PC-3 (cell line): ENCODE results near the gene GEMIN5. TPM values are rescaled to one million over a fixed set of nuclear protein-coding genes. Genes with fewer than 3 reads are reported as not detected.

Experiments
- ATAC-seq: fragments of 200-7000 bp; cut with Tn5 transposase; 2 replicates; pipeline ENCODE4 v1.9.1; 2020; ENCODE audit warnings: mild to moderate bottlenecking, moderate library complexity
- BruUV-seq: library from RNA; stranded (reverse); fragments of 400-500 nt; replicated peaks from 2 replicates; lab custom pipeline; 2021; lab: Mats Ljungman, UMichigan
- CTCF ChIA-PET: fragments of 300-600 bp; sonication (Branson Sonifier 250); formaldehyde crosslinking; loops from one replicate; lab custom pipeline; 2022; ENCODE audit warnings: antibody characterized with exemption; lab: Charles Lee
- POLR2A ChIA-PET: fragments of 300-600 bp; sonication (Branson Sonifier 250); formaldehyde crosslinking; loops from one replicate; lab custom pipeline; 2022; ENCODE audit warnings: antibody characterized with exemption; ENCODE audit not compliant: unreplicated experiment; lab: Charles Lee
- DNase-seq: peaks from one replicate; pipeline ENCODE4 v3.0.0-alpha.2; 2015
- H2AFZ ChIP-seq: fragments of 300-600 bp; sonication (generic); 2 replicates; pipeline ENCODE4 v1.6.0; 2016; ENCODE audit warnings: antibody characterized with exemption, low read length
- H3F3A ChIP-seq: fragments of 300-600 bp; sonication (generic); one replicate; pipeline ENCODE4 v1.6.0; 2017; ENCODE audit warnings: antibody characterized with exemption, low read length, control low read depth, mild to moderate bottlenecking; ENCODE audit not compliant: unreplicated experiment
- H3K27ac ChIP-seq: fragments of 300-600 bp; sonication (generic); 2 replicates; pipeline ENCODE4 v1.5.1; 2016; ENCODE audit warnings: mild to moderate bottlenecking, low read length
- H3K27me3 ChIP-seq: fragments of 300-600 bp; sonication (generic); 2 replicates; pipeline ENCODE4 v1.6.1; 2016; ENCODE audit warnings: low read length, mixed read lengths
- H3K36me3 ChIP-seq: fragments of 300-600 bp; sonication (generic); 2 replicates; pipeline ENCODE4 v1.6.1; 2016; ENCODE audit warnings: low read depth, mixed run types, low read length, mixed read lengths
- H3K4me1 ChIP-seq: fragments of 300-600 bp; sonication (generic); 2 replicates; pipeline ENCODE4 v1.5.1; 2016; ENCODE audit warnings: low read length; ENCODE audit not compliant: insufficient read depth
- H3K4me2 ChIP-seq: fragments of 300-600 bp; sonication (generic); 2 replicates; pipeline ENCODE4 v1.6.0; 2016; ENCODE audit warnings: low read length
- H3K4me3 ChIP-seq: fragments of 300-600 bp; sonication (generic); 2 replicates; pipeline ENCODE4 v1.5.1; 2016; ENCODE audit warnings: mild to moderate bottlenecking, low read length, mixed read lengths
- H3K79me2 ChIP-seq: fragments of 300-600 bp; sonication (generic); 2 replicates; pipeline ENCODE4 v1.6.1; 2017; ENCODE audit warnings: low read length, mixed read lengths
- H3K9ac ChIP-seq: fragments of 300-600 bp; sonication (generic); 2 replicates; pipeline ENCODE4 v1.6.0; 2016; ENCODE audit warnings: mild to moderate bottlenecking, low read length
- H3K9me2 ChIP-seq: fragments of 300-600 bp; sonication (generic); replicated peaks from 2 replicates; pipeline ENCODE4 v1.6.1; 2016; ENCODE audit warnings: mixed run types, low read length, mixed read lengths
- H3K9me3 ChIP-seq: fragments of 300-600 bp; sonication (generic); 2 replicates; pipeline ENCODE4 v1.6.1; 2016; ENCODE audit warnings: low read length, mixed read lengths
- H4K20me1 ChIP-seq: fragments of 300-600 bp; sonication (generic); 2 replicates; pipeline ENCODE4 v1.6.1; 2016; ENCODE audit warnings: low read length, mixed read lengths
- EZH2 ChIP-seq: fragments of 300-600 bp; sonication (generic); IDR thresholded peaks from one replicate; pipeline ENCODE4 v1.6.1; 2017; ENCODE audit warnings: antibody characterized with exemption, mild to moderate bottlenecking, low read length; ENCODE audit not compliant: unreplicated experiment
- EZH2phosphoT487 ChIP-seq: fragments of 300-600 bp; sonication (generic); IDR thresholded peaks from 2 replicates; pipeline ENCODE4 v1.6.1; 2018; ENCODE audit warnings: mild to moderate bottlenecking, antibody characterized with exemption, low read length, borderline replicate concordance
- intact Hi-C: fragments of 100-400 bp; cut with micrococcal nuclease; formaldehyde crosslinking; loops from 2 replicates; pipeline ENCODE4 v1.9.0; 2023
- total RNA-seq: library from RNA; depleted of rRNA; stranded (reverse); fragments of >200 nt; gene quantifications from 2 replicates; pipeline ENCODE4 v1.2.3, GENCODE V29; 2014
- TF ChIP-seq, protein P1 (sequence below): fragments of 300-600 bp; sonication (generic); conservative IDR thresholded peaks from 2 replicates; pipeline ENCODE4 v1.5.1; 2017; ENCODE audit warnings: antibody characterized with exemption, low read depth, mild to moderate bottlenecking, low read length

Gene GEMIN5
- total RNA-seq, 1 experiment from 2014 or later, result 19.8 TPM

DNA sequence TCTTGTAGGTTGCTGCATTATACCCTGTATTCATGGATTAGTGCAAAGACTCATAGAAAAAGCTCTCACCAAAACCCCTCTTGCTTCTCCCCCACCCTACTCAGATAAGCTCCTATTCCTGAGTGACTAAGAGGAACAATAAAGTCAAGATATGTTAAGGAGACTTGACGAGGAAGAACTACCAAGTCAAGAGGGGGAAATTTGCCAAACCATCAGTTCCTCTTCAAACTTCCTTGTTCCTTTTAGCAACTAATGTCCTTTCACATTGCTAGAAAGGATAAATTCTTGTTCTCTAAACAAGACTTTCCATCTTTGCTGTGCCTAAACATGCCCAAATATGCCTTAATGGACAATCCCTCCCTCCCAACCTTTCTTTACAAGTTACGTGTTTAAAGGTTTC is 52.6 kb downstream of the GEMIN5 start:
- Histone ChIP-seq H3K36me3 (peaks cover 53% of the 10 kb centered on the region), H3K4me1 (no peaks in the 10 kb centered on the region), H3K9me2 (no peaks in the 10 kb centered on the region), H3K27me3 (no peaks in the 10 kb centered on the region), H3K4me3 (no peak overlapping the region), H3F3A (no peaks in the 10 kb centered on the region), H3K9me3 (peaks cover 9% of the 10 kb centered on the region), H3K9ac (no peak overlapping the region), H2AFZ (no peak overlapping the region), H3K4me2 (no peak overlapping the region), H4K20me1 (no peaks in the 10 kb centered on the region), H3K27ac (no peak overlapping the region), H3K79me2 (no peaks in the 10 kb centered on the region)
- ChIA-PET POLR2A (no interaction called here), CTCF (no interaction called here)
- no peak for TF ChIP-seq EZH2phosphoT487
- TF ChIP-seq EZH2, result no peak
- TF ChIP-seq, protein P1, sequence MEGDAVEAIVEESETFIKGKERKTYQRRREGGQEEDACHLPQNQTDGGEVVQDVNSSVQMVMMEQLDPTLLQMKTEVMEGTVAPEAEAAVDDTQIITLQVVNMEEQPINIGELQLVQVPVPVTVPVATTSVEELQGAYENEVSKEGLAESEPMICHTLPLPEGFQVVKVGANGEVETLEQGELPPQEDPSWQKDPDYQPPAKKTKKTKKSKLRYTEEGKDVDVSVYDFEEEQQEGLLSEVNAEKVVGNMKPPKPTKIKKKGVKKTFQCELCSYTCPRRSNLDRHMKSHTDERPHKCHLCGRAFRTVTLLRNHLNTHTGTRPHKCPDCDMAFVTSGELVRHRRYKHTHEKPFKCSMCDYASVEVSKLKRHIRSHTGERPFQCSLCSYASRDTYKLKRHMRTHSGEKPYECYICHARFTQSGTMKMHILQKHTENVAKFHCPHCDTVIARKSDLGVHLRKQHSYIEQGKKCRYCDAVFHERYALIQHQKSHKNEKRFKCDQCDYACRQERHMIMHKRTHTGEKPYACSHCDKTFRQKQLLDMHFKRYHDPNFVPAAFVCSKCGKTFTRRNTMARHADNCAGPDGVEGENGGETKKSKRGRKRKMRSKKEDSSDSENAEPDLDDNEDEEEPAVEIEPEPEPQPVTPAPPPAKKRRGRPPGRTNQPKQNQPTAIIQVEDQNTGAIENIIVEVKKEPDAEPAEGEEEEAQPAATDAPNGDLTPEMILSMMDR, result no peak
- BruUV-seq, result no TSS peak
- no peak for ATAC-seq
- no peak for DNase-seq
- intact Hi-C loops, result no loop called here

DNA sequence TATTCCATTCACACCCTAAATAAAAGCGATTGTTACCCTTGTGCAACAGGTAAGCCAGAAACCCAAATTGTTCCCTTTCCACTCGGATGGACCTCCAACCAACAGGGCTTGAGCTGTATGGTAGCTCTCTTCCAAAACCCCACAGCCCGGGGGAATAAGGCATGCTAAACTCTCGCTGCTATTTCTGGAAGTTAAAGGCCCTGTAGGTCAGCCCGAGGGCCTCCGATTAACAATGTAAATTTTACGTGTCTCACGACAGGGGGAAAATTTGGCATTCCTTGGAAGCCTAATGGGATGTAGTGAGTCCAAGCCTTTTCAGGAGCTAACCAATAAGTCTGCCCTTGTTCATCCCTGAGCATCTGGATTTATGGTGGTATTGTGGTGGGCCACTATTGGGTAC is 53.6 kb downstream of the GEMIN5 start:
- DNase-seq, result no peak
- intact Hi-C loops, result no loop called here
- CTCF ChIA-PET, result no interaction called here
- no peaks in the 10 kb centered on the region for H4K20me1 ChIP-seq
- no peak overlapping the region for H3K4me2 ChIP-seq
- ATAC-seq, result no peak
- no peak overlapping the region for H3K9ac ChIP-seq
- H3F3A ChIP-seq, result no peaks in the 10 kb centered on the region
- no TSS peak for BruUV-seq
- POLR2A ChIA-PET, result no interaction called here
- H2AFZ ChIP-seq, result no peak overlapping the region
- H3K9me3 ChIP-seq, result peaks cover 9% of the 10 kb centered on the region
- H3K4me3 ChIP-seq, result no peak overlapping the region
- no peak overlapping the region for H3K27ac ChIP-seq
- no peaks in the 10 kb centered on the region for H3K9me2 ChIP-seq
- TF ChIP-seq EZH2 (no peak), EZH2phosphoT487 (no peak)
- TF ChIP-seq, protein P1, result no peak
- H3K4me1 ChIP-seq, result no peaks in the 10 kb centered on the region
- no peaks in the 10 kb centered on the region for H3K79me2 ChIP-seq
- H3K36me3 ChIP-seq, result peaks cover 46% of the 10 kb centered on the region
- no peaks in the 10 kb centered on the region for H3K27me3 ChIP-seq

DNA sequence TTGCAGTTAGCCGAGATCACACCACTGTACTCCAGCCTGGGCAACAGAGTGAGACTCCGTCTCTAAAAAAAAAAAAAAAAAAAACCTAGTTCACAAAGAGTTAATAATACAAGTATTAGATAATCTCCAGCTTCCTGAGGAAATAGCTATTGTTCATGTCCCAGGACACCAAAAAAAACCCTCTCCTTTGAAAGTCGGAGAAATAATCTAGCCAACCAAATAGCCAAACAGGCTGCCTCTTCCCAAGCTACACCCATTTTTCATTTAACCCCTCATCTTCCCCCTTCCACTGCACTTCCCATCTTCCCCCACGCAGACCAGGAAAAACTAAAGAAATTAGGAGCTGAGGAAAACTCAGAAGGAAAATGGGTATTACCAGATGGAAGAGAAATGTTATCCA is 56.0 kb downstream of the GEMIN5 start:
- no peak for TF ChIP-seq EZH2
- no peak for TF ChIP-seq EZH2phosphoT487
- TF ChIP-seq, protein P1, result no peak
- no peaks in the 10 kb centered on the region for H3K4me1 ChIP-seq
- no peak overlapping the region for H3K4me2 ChIP-seq
- H3F3A ChIP-seq, result no peaks in the 10 kb centered on the region
- H3K9me2 ChIP-seq, result no peaks in the 10 kb centered on the region
- H3K36me3 ChIP-seq, result peaks cover 29% of the 10 kb centered on the region
- intact Hi-C loops, result no loop called here
- no peaks in the 10 kb centered on the region for H3K79me2 ChIP-seq
- no peak overlapping the region for H3K27ac ChIP-seq
- H2AFZ ChIP-seq, result no peak overlapping the region
- no peak for DNase-seq
- no peak overlapping the region for H3K9ac ChIP-seq
- no peaks in the 10 kb centered on the region for H3K27me3 ChIP-seq
- peaks cover 9% of the 10 kb centered on the region for H3K9me3 ChIP-seq
- ATAC-seq, result no peak
- H3K4me3 ChIP-seq, result no peak overlapping the region
- no peaks in the 10 kb centered on the region for H4K20me1 ChIP-seq
- ChIA-PET POLR2A (no interaction called here), CTCF (interaction anchor here (0.7 kb wide), 1 partner anchor 169 kb away, joined by 5 read pairs; no protein-coding TSS in a partner anchor)
- no TSS peak for BruUV-seq
